ENCODE results near the gene MGARP.

Gene MGARP

GRCh38 chr4:139279760-139280620, at the start of gene MGARP:
Gene MGARP (minus strand): TSS chr4:139280225. CDS start chr4:139280158, 67 bp downstream.
- TF ChIP-seq CREB1 (IDR thresholded peaks at IDR 0.05; ENCODE audit: low read depth): no peak
- no peak for TF ChIP-seq TEAD4 (IDR thresholded peaks at IDR 0.05)
- no peak for TF ChIP-seq RAD21 (IDR thresholded peaks at IDR 0.05; ENCODE audit: low read depth)
- no peak for TF ChIP-seq EP300 (IDR thresholded peaks at IDR 0.05; ENCODE audit: borderline replicate concordance)
- no peak for TF ChIP-seq CEBPB (IDR thresholded peaks at IDR 0.05)
- TF ChIP-seq TAF1 (IDR thresholded peaks at IDR 0.05; ENCODE audit: low read depth): no peak
- TF ChIP-seq REST (IDR thresholded peaks at IDR 0.05; ENCODE audit: low read depth): no peak
- TF ChIP-seq USF1 (IDR thresholded peaks at IDR 0.05): no peak
- no peak for TF ChIP-seq TCF12 (IDR thresholded peaks at IDR 0.05; ENCODE audit: low read depth)
- TF ChIP-seq YY1 (IDR thresholded peaks at IDR 0.05; ENCODE audit: low read depth): no peak
- TF ChIP-seq ZBTB7A (IDR thresholded peaks at IDR 0.05; ENCODE audit: low read depth): no peak

- TF ChIP-seq CREB1 (IDR thresholded peaks at IDR 0.05; ENCODE audit: low read depth) (no peak), REST (IDR thresholded peaks at IDR 0.05; ENCODE audit: low read depth) (no peak), CEBPB (IDR thresholded peaks at IDR 0.05) (no peak), MAX (IDR thresholded peaks at IDR 0.05) (no peak), TEAD4 (IDR thresholded peaks at IDR 0.05) (no peak), EGR1 (IDR thresholded peaks at IDR 0.05) (no peak), FOXM1 (IDR thresholded peaks at IDR 0.05; ENCODE audit: borderline replicate concordance, low read depth) (no peak), EP300 (IDR thresholded peaks at IDR 0.05; ENCODE audit: borderline replicate concordance) (no peak), TCF12 (IDR thresholded peaks at IDR 0.05; ENCODE audit: low read depth) (no peak)
These were observed 49.7 kb upstream of the MGARP start for GRCh38 chr4:139329665-139330200.

- TF ChIP-seq RAD21 (IDR thresholded peaks at IDR 0.05; ENCODE audit: low read depth): no peak
- TF ChIP-seq TEAD4 (IDR thresholded peaks at IDR 0.05): no peak
- TF ChIP-seq ZBTB7A (IDR thresholded peaks at IDR 0.05; ENCODE audit: low read depth): no peak
- TF ChIP-seq CREB1 (IDR thresholded peaks at IDR 0.05; ENCODE audit: low read depth): no peak
- no peak for TF ChIP-seq REST (IDR thresholded peaks at IDR 0.05; ENCODE audit: low read depth)
- TF ChIP-seq CEBPB (IDR thresholded peaks at IDR 0.05): no peak
- no peak for TF ChIP-seq TCF12 (IDR thresholded peaks at IDR 0.05; ENCODE audit: low read depth)
- TF ChIP-seq TAF1 (IDR thresholded peaks at IDR 0.05; ENCODE audit: low read depth): no peak
- no peak for TF ChIP-seq YY1 (IDR thresholded peaks at IDR 0.05; ENCODE audit: low read depth)
These were observed 44.6 kb upstream of the MGARP start for GRCh38 chr4:139324620-139325019.

- TF ChIP-seq CEBPB (IDR thresholded peaks at IDR 0.05): no peak
- no peak for TF ChIP-seq MAX (IDR thresholded peaks at IDR 0.05)
- TF ChIP-seq NFIC (IDR thresholded peaks at IDR 0.05): no peak
- TF ChIP-seq USF1 (IDR thresholded peaks at IDR 0.05): no peak
- no peak for TF ChIP-seq TAF1 (IDR thresholded peaks at IDR 0.05; ENCODE audit: low read depth)
- TF ChIP-seq FOXM1 (IDR thresholded peaks at IDR 0.05; ENCODE audit: borderline replicate concordance, low read depth): no peak
- no peak for TF ChIP-seq EGR1 (IDR thresholded peaks at IDR 0.05)
- TF ChIP-seq ZBTB7A (IDR thresholded peaks at IDR 0.05; ENCODE audit: low read depth): no peak
- TF ChIP-seq RAD21 (IDR thresholded peaks at IDR 0.05; ENCODE audit: low read depth): no peak
- no peak for TF ChIP-seq TCF12 (IDR thresholded peaks at IDR 0.05; ENCODE audit: low read depth)
- TF ChIP-seq REST (IDR thresholded peaks at IDR 0.05; ENCODE audit: low read depth): no peak
These were observed 39.5 kb upstream of the MGARP start for GRCh38 chr4:139319571-139319970.

All from Ishikawa (cell line).